ENCODE measurements around the gene TROAP.

The TROAP gene

DNA sequence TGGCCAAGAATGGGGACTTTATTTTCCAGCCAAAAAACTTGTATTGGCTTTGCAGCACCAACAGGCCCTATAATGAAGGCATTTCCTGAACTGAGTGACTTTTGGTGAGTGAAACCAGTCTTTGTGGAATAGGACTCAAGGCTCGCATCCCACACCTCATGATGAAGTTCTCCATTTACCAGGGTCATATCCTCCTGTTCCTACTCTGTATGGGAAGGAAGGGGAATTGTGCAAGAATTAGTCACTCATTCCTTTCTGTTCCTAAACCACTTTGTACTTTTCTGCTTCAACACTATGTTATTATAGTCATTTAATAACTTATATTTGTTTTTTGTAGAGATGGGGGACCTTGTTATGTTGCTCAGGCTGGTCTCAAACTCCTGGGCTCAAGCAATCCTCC is 41.9 kb downstream of the TROAP start:
- Histone ChIP-seq H3K4me1 (ENCODE audit: control insufficient read depth, insufficient read depth, low read length) (peaks cover 9% of the 10 kb centered on the region), H3K27ac (ENCODE audit: extremely low read depth, low read depth, low read length) (no peak overlapping the region), H3K36me3 (ENCODE audit: control insufficient read depth in 2 of 2, insufficient read depth in 1 of 2, low read length in 2 of 2) (no peaks in the 10 kb centered on the region), H3K9me3 (ENCODE audit: control insufficient read depth, insufficient read depth, low read depth, low read length) (no peaks in the 10 kb centered on the region), H3K4me3 (ENCODE audit: low read depth, low read length) (no peak overlapping the region)
- CTCF ChIA-PET: interaction anchor here (0.6 to 11.9 kb wide), 8 partner anchors 7 to 215 kb away, joined by 3 to 517 read pairs (median 8); partner anchors contain the start of gene DNAJC22
- 0 out of 2 replicates have a peak, but pooled peaks have one; percentile 1 for TF ChIP-seq ZNF24 (tag by site-specific recombination; IDR thresholded peaks at IDR 0.05)
- TF ChIP-seq, protein P1, sequence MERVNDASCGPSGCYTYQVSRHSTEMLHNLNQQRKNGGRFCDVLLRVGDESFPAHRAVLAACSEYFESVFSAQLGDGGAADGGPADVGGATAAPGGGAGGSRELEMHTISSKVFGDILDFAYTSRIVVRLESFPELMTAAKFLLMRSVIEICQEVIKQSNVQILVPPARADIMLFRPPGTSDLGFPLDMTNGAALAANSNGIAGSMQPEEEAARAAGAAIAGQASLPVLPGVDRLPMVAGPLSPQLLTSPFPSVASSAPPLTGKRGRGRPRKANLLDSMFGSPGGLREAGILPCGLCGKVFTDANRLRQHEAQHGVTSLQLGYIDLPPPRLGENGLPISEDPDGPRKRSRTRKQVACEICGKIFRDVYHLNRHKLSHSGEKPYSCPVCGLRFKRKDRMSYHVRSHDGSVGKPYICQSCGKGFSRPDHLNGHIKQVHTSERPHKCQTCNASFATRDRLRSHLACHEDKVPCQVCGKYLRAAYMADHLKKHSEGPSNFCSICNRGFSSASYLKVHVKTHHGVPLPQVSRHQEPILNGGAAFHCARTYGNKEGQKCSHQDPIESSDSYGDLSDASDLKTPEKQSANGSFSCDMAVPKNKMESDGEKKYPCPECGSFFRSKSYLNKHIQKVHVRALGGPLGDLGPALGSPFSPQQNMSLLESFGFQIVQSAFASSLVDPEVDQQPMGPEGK (tag by site-specific recombination; IDR thresholded peaks at IDR 0.05): no peak
- POLR2A ChIA-PET: interaction anchor here (1.0 to 2.7 kb wide), 3 partner anchors 18 to 152 kb away, joined by 4 to 24 read pairs (median 24); partner anchors contain the start of genes DNAJC22 and TROAP

DNA sequence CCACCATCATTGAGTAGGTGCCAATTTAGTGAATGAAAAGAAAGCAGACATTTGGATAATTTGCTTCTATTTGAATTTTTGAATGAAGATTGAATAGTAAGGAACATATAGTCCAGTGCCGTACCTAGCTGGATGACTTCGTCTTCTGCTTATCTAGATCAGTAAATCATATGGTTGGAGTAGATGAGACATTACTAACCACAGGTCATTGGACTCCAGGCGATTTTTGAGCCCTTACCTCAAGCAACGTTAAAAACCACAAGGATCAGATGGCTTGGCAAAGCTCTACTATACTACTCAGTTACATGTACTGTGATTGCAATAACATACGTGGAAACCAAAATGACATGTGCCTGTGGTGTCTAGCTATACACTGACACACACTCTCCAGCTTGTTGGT is 42.5 kb downstream of the TROAP start:
- H3K27ac ChIP-seq (ENCODE audit: extremely low read depth, low read depth, low read length): no peak overlapping the region
- no peak overlapping the region for H3K4me3 ChIP-seq (ENCODE audit: low read depth, low read length)
- no peaks in the 10 kb centered on the region for H3K36me3 ChIP-seq (ENCODE audit: control insufficient read depth in 2 of 2, insufficient read depth in 1 of 2, low read length in 2 of 2)
- CTCF ChIA-PET: interaction anchor here (0.6 to 11.9 kb wide), 8 partner anchors 8 to 218 kb away, joined by 3 to 517 read pairs (median 8); partner anchors contain the start of gene DNAJC22
- 0 out of 2 replicates have a peak, but pooled peaks have one; percentile 43 for TF ChIP-seq ZNF10 (tag by site-specific recombination; IDR thresholded peaks at IDR 0.05)
- peak; percentile 71 for TF ChIP-seq GLIS1 (tag by site-specific recombination; IDR thresholded peaks at IDR 0.05)
- TF ChIP-seq ZBTB17 (tag by site-specific recombination; IDR thresholded peaks at IDR 0.05): no peak
- TF ChIP-seq, protein P2, sequence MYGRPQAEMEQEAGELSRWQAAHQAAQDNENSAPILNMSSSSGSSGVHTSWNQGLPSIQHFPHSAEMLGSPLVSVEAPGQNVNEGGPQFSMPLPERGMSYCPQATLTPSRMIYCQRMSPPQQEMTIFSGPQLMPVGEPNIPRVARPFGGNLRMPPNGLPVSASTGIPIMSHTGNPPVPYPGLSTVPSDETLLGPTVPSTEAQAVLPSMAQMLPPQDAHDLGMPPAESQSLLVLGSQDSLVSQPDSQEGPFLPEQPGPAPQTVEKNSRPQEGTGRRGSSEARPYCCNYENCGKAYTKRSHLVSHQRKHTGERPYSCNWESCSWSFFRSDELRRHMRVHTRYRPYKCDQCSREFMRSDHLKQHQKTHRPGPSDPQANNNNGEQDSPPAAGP (tag by site-specific recombination; IDR thresholded peaks at IDR 0.05): no peak
- TF ChIP-seq ZNF629 (tag by site-specific recombination; IDR thresholded peaks at IDR 0.05): peak; percentile 62; the same call in 1 of the 2 replicates
- no peak for TF ChIP-seq ZNF830 (tag by site-specific recombination; IDR thresholded peaks at IDR 0.05; ENCODE audit: low read depth)
- no peak for TF ChIP-seq ZSCAN23 (tag by site-specific recombination; IDR thresholded peaks at IDR 0.05)
- TF ChIP-seq ZNF121 (tag by site-specific recombination; IDR thresholded peaks at IDR 0.05): no peak
- TF ChIP-seq, protein P3, sequence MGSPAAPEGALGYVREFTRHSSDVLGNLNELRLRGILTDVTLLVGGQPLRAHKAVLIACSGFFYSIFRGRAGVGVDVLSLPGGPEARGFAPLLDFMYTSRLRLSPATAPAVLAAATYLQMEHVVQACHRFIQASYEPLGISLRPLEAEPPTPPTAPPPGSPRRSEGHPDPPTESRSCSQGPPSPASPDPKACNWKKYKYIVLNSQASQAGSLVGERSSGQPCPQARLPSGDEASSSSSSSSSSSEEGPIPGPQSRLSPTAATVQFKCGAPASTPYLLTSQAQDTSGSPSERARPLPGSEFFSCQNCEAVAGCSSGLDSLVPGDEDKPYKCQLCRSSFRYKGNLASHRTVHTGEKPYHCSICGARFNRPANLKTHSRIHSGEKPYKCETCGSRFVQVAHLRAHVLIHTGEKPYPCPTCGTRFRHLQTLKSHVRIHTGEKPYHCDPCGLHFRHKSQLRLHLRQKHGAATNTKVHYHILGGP (tag by site-specific recombination; IDR thresholded peaks at IDR 0.05): no peak
- no peak for TF ChIP-seq ZNF558 (tag by site-specific recombination; IDR thresholded peaks at IDR 0.05)
- no peak for TF ChIP-seq ZNF114 (tag by site-specific recombination; IDR thresholded peaks at IDR 0.05)
- no peak for TF ChIP-seq ZBTB48 (tag by site-specific recombination; IDR thresholded peaks at IDR 0.05)
- no peak for TF ChIP-seq ZXDB (tag by site-specific recombination; IDR thresholded peaks at IDR 0.05)
- 0 out of 2 replicates have a peak, but pooled peaks have one; percentile 21 for TF ChIP-seq ZNF394 (tag by site-specific recombination; IDR thresholded peaks at IDR 0.05; ENCODE audit: borderline replicate concordance)
- TF ChIP-seq ZBTB21 (tag by site-specific recombination; IDR thresholded peaks at IDR 0.05): no peak
- peak; percentile 59; the same call in 1 of the 2 replicates for TF ChIP-seq ZNF366 (tag by site-specific recombination; conservative IDR thresholded peaks at IDR 0.05)
- TF ChIP-seq ZNF843 (tag by site-specific recombination; IDR thresholded peaks at IDR 0.05): peak; percentile 34; the same call in 1 of the 2 replicates
- no peak for TF ChIP-seq ZNF404 (tag by site-specific recombination; IDR thresholded peaks at IDR 0.05)
- peak; percentile 88 for TF ChIP-seq SP7 (tag by site-specific recombination; IDR thresholded peaks at IDR 0.05)
- no peak for TF ChIP-seq ZNF670 (tag by site-specific recombination; IDR thresholded peaks at IDR 0.05; ENCODE audit: low read depth)
- no peak for TF ChIP-seq ZNF510 (tag by site-specific recombination; IDR thresholded peaks at IDR 0.05; ENCODE audit: insufficient replicate concordance)
- no peak for TF ChIP-seq ZFHX2 (tag by site-specific recombination; conservative IDR thresholded peaks at IDR 0.05)
- TF ChIP-seq ZFP37 (tag by site-specific recombination; IDR thresholded peaks at IDR 0.05): peak; percentile 58; the same call in 1 of the 2 replicates
- TF ChIP-seq ZNF24 (tag by site-specific recombination; IDR thresholded peaks at IDR 0.05): 0 out of 2 replicates have a peak, but pooled peaks have one; percentile 10
- H3K9me3 ChIP-seq (ENCODE audit: control insufficient read depth, insufficient read depth, low read depth, low read length): no peaks in the 10 kb centered on the region
- POLR2A ChIA-PET: interaction anchor here (0.8 to 2.7 kb wide), 10 partner anchors 9 to 215 kb away, joined by 3 to 24 read pairs (median 7); partner anchors contain the start of genes DNAJC22, PRPH and TROAP
- peaks cover 9% of the 10 kb centered on the region for H3K4me1 ChIP-seq (ENCODE audit: control insufficient read depth, insufficient read depth, low read length)

All from HEK293 (cell line).